Upper lobe of right lung (tissue), 1 donor: ENCODE results near the gene COX4I1. TPM values are rescaled to one million over a fixed set of nuclear protein-coding genes. Genes with fewer than 3 reads are reported as not detected.
A peak's percentile ranks its signal among the peaks of the same experiment; 100 is the strongest.

Experiments
- ATAC-seq: fragments of 200-7000 bp; cut with Tn5 transposase; one replicate; pipeline ENCODE4 v1.9.1; 2020; ENCODE audit warnings: mild to moderate bottlenecking, moderate library complexity
- DNase-seq: peaks from one replicate; pipeline ENCODE4 v3.0.0-alpha.2; 2020
- H3K27ac ChIP-seq: fragments of 200-600 bp; one replicate; pipeline ENCODE4 v1.8.0; 2022
- H3K27me3 ChIP-seq: fragments of 200-600 bp; one replicate; pipeline ENCODE4 v1.8.0; 2022; ENCODE audit warnings: mild to moderate bottlenecking
- H3K36me3 ChIP-seq: fragments of 200-600 bp; one replicate; pipeline ENCODE4 v1.8.0; 2022
- H3K4me1 ChIP-seq: fragments of 200-600 bp; one replicate; pipeline ENCODE4 v1.8.0; 2022
- H3K4me3 ChIP-seq: fragments of 200-600 bp; one replicate; pipeline ENCODE4 v1.8.0; 2022; ENCODE audit warnings: mild to moderate bottlenecking
- H3K9me3 ChIP-seq: fragments of 200-600 bp; one replicate; pipeline ENCODE4 v1.8.0; 2022
- intact Hi-C: fragments of 100-400 bp; cut with DNase I; formaldehyde crosslinking; loops from one replicate; pipeline ENCODE4 v1.11.0; 2022
- total RNA-seq: library from RNA; stranded (reverse); fragmentation: NEBNext Ultra II Directional; extraction: Animal tissue kit (Norgen Biotek cat#: 25700); gene quantifications from one replicate; pipeline ENCODE4 v1.2.1, GENCODE V29; 2021
- TF ChIP-seq, protein P1 (sequence below): fragments of 200-600 bp; IDR thresholded peaks from one replicate; pipeline ENCODE4 v1.8.0; 2022; ENCODE audit warnings: antibody characterized with exemption
- donor health status: DM: no; HTN: yes; CAD: no; lungs with severe emphysema.

Gene COX4I1
- total RNA-seq, 1 donor from 2014 or later = 382 TPM

DNA sequence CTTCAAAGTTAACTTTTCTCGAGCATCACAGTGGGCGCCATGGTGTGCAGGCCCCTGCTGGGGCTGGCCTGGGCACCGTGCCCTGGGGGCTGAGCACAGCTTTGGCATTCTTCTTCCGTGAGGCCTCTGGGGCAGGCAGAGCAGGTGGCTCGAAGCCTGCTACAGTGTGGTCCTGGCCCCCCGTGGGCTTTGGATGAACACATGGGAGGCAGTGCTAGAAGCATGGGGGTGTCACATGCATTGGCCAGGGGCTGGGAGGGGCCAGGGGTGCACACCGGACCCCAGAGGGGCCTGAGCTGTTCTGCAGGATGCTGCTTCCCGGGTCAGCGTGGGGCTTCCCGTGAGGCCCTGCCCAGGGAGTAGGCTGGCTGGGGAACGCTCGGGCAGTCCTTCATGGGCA is 36.5 kb upstream of the COX4I1 start:
- Histone ChIP-seq H3K4me1 (no peaks in the 10 kb centered on the region), H3K27me3 (no peaks in the 10 kb centered on the region), H3K4me3 (no peak overlapping the region), H3K9me3 (no peaks in the 10 kb centered on the region), H3K36me3 (no peaks in the 10 kb centered on the region), H3K27ac (no peak overlapping the region)
- intact Hi-C loops = no loop called here
- TF ChIP-seq, protein P1, sequence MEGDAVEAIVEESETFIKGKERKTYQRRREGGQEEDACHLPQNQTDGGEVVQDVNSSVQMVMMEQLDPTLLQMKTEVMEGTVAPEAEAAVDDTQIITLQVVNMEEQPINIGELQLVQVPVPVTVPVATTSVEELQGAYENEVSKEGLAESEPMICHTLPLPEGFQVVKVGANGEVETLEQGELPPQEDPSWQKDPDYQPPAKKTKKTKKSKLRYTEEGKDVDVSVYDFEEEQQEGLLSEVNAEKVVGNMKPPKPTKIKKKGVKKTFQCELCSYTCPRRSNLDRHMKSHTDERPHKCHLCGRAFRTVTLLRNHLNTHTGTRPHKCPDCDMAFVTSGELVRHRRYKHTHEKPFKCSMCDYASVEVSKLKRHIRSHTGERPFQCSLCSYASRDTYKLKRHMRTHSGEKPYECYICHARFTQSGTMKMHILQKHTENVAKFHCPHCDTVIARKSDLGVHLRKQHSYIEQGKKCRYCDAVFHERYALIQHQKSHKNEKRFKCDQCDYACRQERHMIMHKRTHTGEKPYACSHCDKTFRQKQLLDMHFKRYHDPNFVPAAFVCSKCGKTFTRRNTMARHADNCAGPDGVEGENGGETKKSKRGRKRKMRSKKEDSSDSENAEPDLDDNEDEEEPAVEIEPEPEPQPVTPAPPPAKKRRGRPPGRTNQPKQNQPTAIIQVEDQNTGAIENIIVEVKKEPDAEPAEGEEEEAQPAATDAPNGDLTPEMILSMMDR = no peak
- DNase-seq = no peak
- no peak for ATAC-seq

DNA sequence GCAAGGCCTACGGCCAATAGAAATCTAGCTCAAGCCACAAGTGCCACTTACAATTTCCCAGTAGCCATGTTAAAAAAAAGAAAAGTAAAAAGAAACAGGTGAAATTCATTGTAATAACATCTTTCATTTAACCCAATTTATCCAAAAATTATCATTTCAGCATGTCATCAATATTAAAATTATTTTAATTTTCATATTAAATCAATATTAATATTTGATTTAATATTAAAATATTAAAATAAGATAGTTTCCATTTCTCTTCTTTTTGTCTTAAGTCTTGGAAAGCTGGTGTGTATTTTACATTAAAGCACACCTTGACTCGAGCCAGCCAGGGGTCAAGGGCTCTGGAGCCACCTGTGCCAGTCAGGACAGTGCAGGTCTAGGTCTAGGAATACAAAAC is 35.9 kb upstream of the COX4I1 start:
- no peaks in the 10 kb centered on the region for H3K4me1 ChIP-seq

DNA sequence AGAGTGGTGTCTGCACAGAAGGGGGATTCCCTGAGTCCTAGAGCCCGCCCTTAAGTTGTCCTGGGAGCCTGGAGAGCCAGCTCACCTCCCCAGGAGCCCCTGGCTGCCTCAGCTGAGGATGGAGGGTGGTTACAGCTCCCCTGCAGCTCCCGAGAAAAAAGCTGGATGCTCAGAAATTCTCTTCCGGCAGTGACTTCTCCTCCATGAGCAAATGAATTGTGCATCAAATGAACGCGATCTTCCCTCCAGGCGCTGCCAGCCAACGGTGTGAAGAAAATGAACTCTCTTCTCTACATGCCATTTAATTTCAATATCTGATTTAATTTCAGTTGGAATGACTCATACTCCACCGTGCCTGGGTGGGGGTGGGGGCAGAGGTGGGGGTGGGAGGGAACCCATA is 34.3 kb upstream of the COX4I1 start:
- H3K4me1 ChIP-seq = no peaks in the 10 kb centered on the region
- no peak overlapping the region for H3K4me3 ChIP-seq
- H3K27me3 ChIP-seq = no peaks in the 10 kb centered on the region
- DNase-seq (no peak), ATAC-seq (no peak)
- no peaks in the 10 kb centered on the region for H3K9me3 ChIP-seq
- TF ChIP-seq, protein P1 = no peak
- no peak overlapping the region for H3K27ac ChIP-seq
- H3K36me3 ChIP-seq = no peaks in the 10 kb centered on the region
- intact Hi-C loops = no loop called here

More for the DNA sequence above, 35.9 kb upstream of the COX4I1 start:
- intact Hi-C loops = no loop called here
- Histone ChIP-seq H3K27me3 (no peaks in the 10 kb centered on the region), H3K36me3 (no peaks in the 10 kb centered on the region), H3K9me3 (no peaks in the 10 kb centered on the region), H3K4me3 (no peak overlapping the region), H3K27ac (no peak overlapping the region)
- ATAC-seq (no peak), DNase-seq (no peak)
- TF ChIP-seq, protein P1 = no peak

DNA sequence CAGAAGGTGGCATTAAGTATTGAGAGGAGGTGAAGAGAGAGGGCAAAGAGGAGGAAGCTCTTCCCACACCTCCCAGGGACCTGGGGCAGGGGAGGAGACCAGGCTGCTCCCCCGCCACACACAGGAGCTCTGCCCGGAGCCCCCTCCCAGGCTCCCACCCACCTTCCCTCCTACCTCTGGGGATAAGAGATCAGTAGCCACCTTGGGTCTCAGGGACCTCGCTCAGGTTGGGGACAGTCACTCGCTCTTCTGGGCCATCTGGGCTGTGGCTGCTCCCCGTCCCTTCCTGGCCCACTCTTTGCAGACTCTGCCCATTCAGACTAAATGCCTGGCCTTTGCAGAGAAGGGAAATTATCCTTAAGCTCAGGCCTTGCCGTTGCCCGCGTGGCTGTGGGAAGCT is 33.7 kb upstream of the COX4I1 start:
- no peak for DNase-seq
- Histone ChIP-seq H3K4me1 (no peaks in the 10 kb centered on the region), H3K4me3 (no peak overlapping the region), H3K27me3 (no peaks in the 10 kb centered on the region), H3K27ac (no peak overlapping the region), H3K36me3 (peaks cover 1% of the 10 kb centered on the region), H3K9me3 (no peaks in the 10 kb centered on the region)
- TF ChIP-seq, protein P1 = no peak
- intact Hi-C loops = no loop called here
- ATAC-seq = no peak

GRCh38 chr16:85767531-85767930 is 32.0 kb upstream of the COX4I1 start:
- ATAC-seq = peak; percentile 12
- TF ChIP-seq, protein P1 = no peak
- intact Hi-C loops = no loop called here

DNA sequence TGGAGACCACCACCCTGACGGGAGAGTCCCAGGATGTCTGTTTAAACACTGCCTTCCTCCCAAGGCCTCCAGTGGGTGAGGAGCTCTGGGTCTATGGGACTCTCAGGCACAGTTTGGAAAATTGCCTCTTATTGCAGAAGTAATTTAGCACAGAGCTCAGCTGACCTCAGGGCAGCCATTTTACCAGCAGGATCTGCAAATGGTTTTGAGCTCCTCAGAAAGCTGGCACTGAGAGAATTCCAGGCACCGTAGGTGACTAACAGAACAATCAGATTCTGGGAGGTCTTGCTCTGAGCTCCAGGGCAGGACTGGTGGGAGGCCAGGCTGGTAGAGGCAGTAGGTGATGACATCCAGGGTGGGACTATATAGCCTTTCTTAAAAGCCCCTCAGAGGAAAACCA is 31.3 kb upstream of the COX4I1 start:
- TF ChIP-seq, protein P1 = no peak
- intact Hi-C loops = no loop called here
- no peak overlapping the region for H3K4me3 ChIP-seq
- no peaks in the 10 kb centered on the region for H3K27me3 ChIP-seq
- no peaks in the 10 kb centered on the region for H3K9me3 ChIP-seq
- DNase-seq (no peak), ATAC-seq (no peak)
- H3K36me3 ChIP-seq = peaks cover 10% of the 10 kb centered on the region
- no peak overlapping the region for H3K27ac ChIP-seq
- H3K4me1 ChIP-seq = no peaks in the 10 kb centered on the region

More at GRCh38 chr16:85767531-85767930, 32.0 kb upstream of the COX4I1 start:
- Histone ChIP-seq H3K36me3 (peaks cover 10% of the 10 kb centered on the region), H3K27ac (no peak overlapping the region), H3K9me3 (no peaks in the 10 kb centered on the region), H3K27me3 (no peaks in the 10 kb centered on the region), H3K4me3 (no peak overlapping the region), H3K4me1 (no peaks in the 10 kb centered on the region)
- DNase-seq = no peak
